Endothelial cell of umbilical vein (primary cell): ENCODE results near the gene C10orf67. TPM values are rescaled to one million over a fixed set of nuclear protein-coding genes. Genes with fewer than 3 reads are reported as not detected.

Experiments used
- BruUV-seq: library from RNA; stranded (reverse); fragments of 400-500 nt; replicated peaks from 2 replicates; lab custom pipeline; 2021; lab: Mats Ljungman, UMichigan
- CTCF ChIA-PET: fragments of 300-600, 350-600 bp; sonication (Branson Sonifier 250); formaldehyde crosslinking; loops from one replicate; lab custom pipeline; 2021; ENCODE audit warnings: antibody characterized with exemption, inconsistent platforms; lab: Charles Lee
- POLR2A ChIA-PET: fragments of 300-600, 350-600 bp; sonication (Branson Sonifier 250); formaldehyde crosslinking; loops from one replicate; lab custom pipeline; 2021; ENCODE audit warnings: antibody characterized with exemption, inconsistent platforms; lab: Charles Lee
- DNase-seq: peaks from one replicate; pipeline ENCODE4 v3.0.0-alpha.2; 2011; ENCODE audit warnings: low read depth, low spot score
- FAIRE-seq: peaks from 2 replicates; lab custom pipeline; 2011; peaks lifted over from hg19 to GRCh38; lab: Jason Lieb, UNC
- H2AFZ ChIP-seq: 2 replicates; pipeline ENCODE4 v1.6.0; 2012; ENCODE audit warnings: low read depth, low read length, control low read depth, inconsistent platforms
- H3K27ac ChIP-seq: 2 replicates; pipeline ENCODE4 v1.5.1; 2011; ENCODE audit warnings: low read depth, mild to moderate bottlenecking, control low read depth, low read length, moderate library complexity; ENCODE audit not compliant: insufficient read depth
- H3K27me3 ChIP-seq, 2 experiments: 2 replicates each; pipeline versions ENCODE4 v1.6.0 to v1.6.1; 2011; ENCODE audit warnings: low read length in 2 of 2, mixed read lengths in 1 of 2; ENCODE audit not compliant: control insufficient read depth in 2 of 2, insufficient read depth in 2 of 2
- H3K36me3 ChIP-seq, 2 experiments: 2 replicates in 1 of 2; 3 replicates in 1 of 2; pipeline ENCODE4 v1.5.1; 2011; ENCODE audit warnings: low read length in 2 of 2, mild to moderate bottlenecking in 1 of 2, moderate library complexity in 1 of 2; ENCODE audit not compliant: control insufficient read depth in 2 of 2, insufficient read depth in 2 of 2; ENCODE audit errors: extremely low read depth in 1 of 2
- H3K4me1 ChIP-seq: 3 replicates; pipeline ENCODE4 v1.5.1; 2011; ENCODE audit warnings: mild to moderate bottlenecking, low read length; ENCODE audit not compliant: control insufficient read depth, insufficient read depth; ENCODE audit errors: extremely low read depth
- H3K4me2 ChIP-seq: 2 replicates; pipeline ENCODE4 v1.6.1; 2011; ENCODE audit warnings: low read length, control low read depth, mixed read lengths; ENCODE audit not compliant: insufficient read depth
- H3K4me3 ChIP-seq, 3 experiments: fragments of 200-600 bp in 1 of 3; sonication (generic), shearing (Covaris generic) in 1 of 3; replicated peaks in 1 of 3; 2 replicates each; pipeline ENCODE4 v1.5.1; 2011 to 2016; ENCODE audit warnings: control low read depth in 3 of 3, low read length in 3 of 3, mild to moderate bottlenecking in 2 of 3, inconsistent platforms in 1 of 3, low read depth in 1 of 3, moderate library complexity in 1 of 3; ENCODE audit not compliant: insufficient read depth in 1 of 3
- H3K79me2 ChIP-seq: 2 replicates; pipeline ENCODE4 v1.6.0; 2012; ENCODE audit warnings: low read length, inconsistent platforms; ENCODE audit not compliant: control insufficient read depth, insufficient read depth
- H3K9ac ChIP-seq: replicated peaks from 2 replicates; pipeline ENCODE3; 2011; ENCODE audit warnings: low read length, control low read depth; ENCODE audit not compliant: insufficient read depth; ENCODE audit errors: extremely low read depth
- H3K9me1 ChIP-seq: replicated peaks from 3 replicates; pipeline ENCODE4 v1.6.0; 2011; ENCODE audit warnings: mild to moderate bottlenecking, low read length; ENCODE audit not compliant: control insufficient read depth, insufficient read depth; ENCODE audit errors: extremely low read depth
- H3K9me3 ChIP-seq: replicated peaks from 2 replicates; pipeline ENCODE4 v1.5.1; 2012; ENCODE audit warnings: low read length, inconsistent platforms; ENCODE audit not compliant: control insufficient read depth, insufficient read depth
- H4K20me1 ChIP-seq: replicated peaks from 2 replicates; pipeline ENCODE3; 2011; ENCODE audit warnings: mild to moderate bottlenecking, low read length; ENCODE audit not compliant: control insufficient read depth, insufficient read depth; ENCODE audit errors: extremely low read depth
- EZH2 ChIP-seq: IDR thresholded peaks from 2 replicates; pipeline ENCODE4 v1.6.1; 2012; ENCODE audit warnings: borderline replicate concordance, low read depth, mild to moderate bottlenecking, moderate library complexity, low read length, inconsistent platforms; ENCODE audit not compliant: severe bottlenecking
- FOS ChIP-seq: IDR thresholded peaks from 2 replicates; pipeline ENCODE4 v1.6.1; 2011; ENCODE audit warnings: mild to moderate bottlenecking, low read length, moderate library complexity, borderline replicate concordance; ENCODE audit not compliant: insufficient read depth
- GATA2 ChIP-seq: IDR thresholded peaks from 2 replicates; pipeline ENCODE4 v1.7.0; 2011; ENCODE audit warnings: low read depth, mild to moderate bottlenecking, moderate library complexity, mixed read lengths, low read length; ENCODE audit not compliant: insufficient read length, insufficient read depth
- JUN ChIP-seq: IDR thresholded peaks from 2 replicates; pipeline ENCODE4 v1.6.1; 2011; ENCODE audit warnings: borderline replicate concordance, low read depth; ENCODE audit not compliant: insufficient read length, insufficient read depth
- MYC ChIP-seq: IDR thresholded peaks from one replicate; pipeline ENCODE4 v1.6.1; 2011; ENCODE audit warnings: mild to moderate bottlenecking, low read depth, low read length
- POLR2A ChIP-seq: IDR thresholded peaks from 2 replicates; pipeline ENCODE4 v1.6.1; 2012; ENCODE audit warnings: low read depth, mild to moderate bottlenecking, control low read depth, low read length
- POLR2AphosphoS5 ChIP-seq: IDR thresholded peaks from 2 replicates; pipeline ENCODE4 v1.6.1; 2012; ENCODE audit warnings: low read depth, mild to moderate bottlenecking, control low read depth, low read length, moderate library complexity; ENCODE audit not compliant: insufficient read depth
- dilution Hi-C: fragments of 300-500 bp; cut with MboI; formaldehyde crosslinking; loops from one replicate; pipeline ENCODE4 v1.15.0; 2019; ENCODE audit warnings: low sequenced_read_pairs; ENCODE audit not compliant: extremely low pct_ligation_motif_present
- intact Hi-C: fragments of 100-400 bp; cut with micrococcal nuclease; formaldehyde crosslinking; loops from one replicate; pipeline ENCODE4 v1.10.0; 2022
- polyA plus RNA-seq, 4 experiments: library from polyadenylated mRNA; depleted of rRNA in 3 of 4; stranded (reverse) in 3 of 4; unstranded in 1 of 4; fragments of >200 nt; gene quantifications; 2 replicates each; pipeline versions ENCODE4 v1.2.1 to v1.2.3, GENCODE V29; 2011 to 2012; ENCODE audit warnings: missing spikeins in 1 of 4
- total RNA-seq: library from RNA; stranded (reverse); gene quantifications from 2 replicates; pipeline ENCODE4 v1.2.3, GENCODE V29; 2021
- TF ChIP-seq, protein P1 (sequence below), 2 donors: IDR thresholded peaks; 1 replicate in 1 of 2; 2 replicates in 1 of 2; pipeline ENCODE4 v1.5.1; 2011; ENCODE audit warnings: low read length in 2 of 2, mild to moderate bottlenecking in 2 of 2, moderate library complexity in 2 of 2, control low read depth in 1 of 2, inconsistent platforms in 1 of 2, low read depth in 1 of 2; ENCODE audit not compliant: insufficient read depth in 1 of 2; ENCODE audit errors: extremely low read depth in 1 of 2
- TF ChIP-seq, protein P2 (sequence below): IDR thresholded peaks from 2 replicates; pipeline ENCODE4 v1.6.1; 2011; ENCODE audit not compliant: insufficient read depth, insufficient read length

C10orf67 gene
- total and polyA plus RNA-seq, 2 donors (not counting 3 experiments of a cell fraction or from before 2014, with no cell fraction given), result not detected

DNA sequence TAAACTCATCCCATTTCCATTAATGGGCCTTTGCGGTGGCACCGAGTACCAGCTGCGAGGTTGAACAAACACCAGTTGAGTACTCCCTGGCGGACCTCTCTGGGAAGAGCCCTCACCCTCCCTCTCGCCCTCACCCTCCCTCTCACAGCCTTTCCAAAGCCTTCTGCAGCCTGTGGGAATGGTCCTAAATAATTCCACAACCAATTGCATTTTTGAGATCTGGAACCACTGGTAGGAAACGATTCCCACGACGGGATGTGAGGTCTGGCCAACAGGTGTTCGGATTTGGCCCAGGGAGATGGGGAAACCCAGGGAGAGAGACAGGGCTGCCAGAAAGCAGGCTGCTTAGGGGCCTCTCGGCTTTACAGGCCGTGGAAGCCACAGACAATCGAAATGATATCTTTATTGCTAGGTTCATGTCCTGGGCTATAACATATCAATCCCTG is 147.2 kb downstream of the C10orf67 start:
- dilution Hi-C loops, result no loop called here
- TF ChIP-seq GATA2 (no peak), POLR2AphosphoS5 (no peak), MYC (no peak), EZH2 (no peak), FOS (no peak), JUN (no peak), POLR2A (no peak)
- TF ChIP-seq, protein P1, sequence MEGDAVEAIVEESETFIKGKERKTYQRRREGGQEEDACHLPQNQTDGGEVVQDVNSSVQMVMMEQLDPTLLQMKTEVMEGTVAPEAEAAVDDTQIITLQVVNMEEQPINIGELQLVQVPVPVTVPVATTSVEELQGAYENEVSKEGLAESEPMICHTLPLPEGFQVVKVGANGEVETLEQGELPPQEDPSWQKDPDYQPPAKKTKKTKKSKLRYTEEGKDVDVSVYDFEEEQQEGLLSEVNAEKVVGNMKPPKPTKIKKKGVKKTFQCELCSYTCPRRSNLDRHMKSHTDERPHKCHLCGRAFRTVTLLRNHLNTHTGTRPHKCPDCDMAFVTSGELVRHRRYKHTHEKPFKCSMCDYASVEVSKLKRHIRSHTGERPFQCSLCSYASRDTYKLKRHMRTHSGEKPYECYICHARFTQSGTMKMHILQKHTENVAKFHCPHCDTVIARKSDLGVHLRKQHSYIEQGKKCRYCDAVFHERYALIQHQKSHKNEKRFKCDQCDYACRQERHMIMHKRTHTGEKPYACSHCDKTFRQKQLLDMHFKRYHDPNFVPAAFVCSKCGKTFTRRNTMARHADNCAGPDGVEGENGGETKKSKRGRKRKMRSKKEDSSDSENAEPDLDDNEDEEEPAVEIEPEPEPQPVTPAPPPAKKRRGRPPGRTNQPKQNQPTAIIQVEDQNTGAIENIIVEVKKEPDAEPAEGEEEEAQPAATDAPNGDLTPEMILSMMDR (IDR thresholded peaks at IDR 0.05; ENCODE audit: extremely low read depth in 1 of 2, insufficient read depth in 1 of 2, low read depth in 1 of 2, low read length in 2 of 2), result no peak
- TF ChIP-seq, protein P2, sequence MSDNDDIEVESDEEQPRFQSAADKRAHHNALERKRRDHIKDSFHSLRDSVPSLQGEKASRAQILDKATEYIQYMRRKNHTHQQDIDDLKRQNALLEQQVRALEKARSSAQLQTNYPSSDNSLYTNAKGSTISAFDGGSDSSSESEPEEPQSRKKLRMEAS, result no peak
- Histone ChIP-seq H3K9me3 (no peaks in the 10 kb centered on the region), H3K4me3 (no peak overlapping the region), H3K9me1 (no peaks in the 10 kb centered on the region), H3K36me3 (no peaks in the 10 kb centered on the region), H3K4me1 (no peaks in the 10 kb centered on the region), H3K4me2 (no peak overlapping the region), H2AFZ (no peak overlapping the region), H3K9ac (no peak overlapping the region), H3K27ac (no peak overlapping the region), H3K79me2 (no peaks in the 10 kb centered on the region), H3K27me3 (peaks cover 76 to 89% of the 10 kb centered on the region in 2 experiments), H4K20me1 (no peaks in the 10 kb centered on the region)
- ChIA-PET POLR2A (no interaction called here), CTCF (no interaction called here)
- DNase-seq, result no peak
- no TSS peak for BruUV-seq
- intact Hi-C loops, result no loop called here
- FAIRE-seq, result no peak
